Esophagus muscularis mucosa (tissue), 3 donors: ENCODE measurements around the gene APH1A.

Experiments
- CTCF ChIP-seq, 3 experiments: fragments of 200-600 bp in 2 of 3; fragments of 450-650 bp in 1 of 3; sonication (generic) in 2 of 3; IDR thresholded peaks; one replicate each; pipeline ENCODE4 v1.5.1; 2017 to 2019; ENCODE audit warnings: antibody characterized with exemption in 3 of 3, mild to moderate bottlenecking in 2 of 3, moderate library complexity in 1 of 3
- POLR2AphosphoS5 ChIP-seq, 2 donors: sonication (generic); formaldehyde crosslinking; IDR thresholded peaks; one replicate each; pipeline ENCODE4 v1.6.1; 2017; ENCODE audit warnings: antibody characterized with exemption in 2 of 2

- TF ChIP-seq POLR2AphosphoS5 (IDR thresholded peaks at IDR 0.05) (no peak), CTCF (IDR thresholded peaks at IDR 0.05) (no peak)
Observed at GRCh38 chr1:150257624-150258585, 10.9 kb downstream of the APH1A start, which contains the start of gene CA14.
